Measurements from ENCODE around the gene PGAP6.
"Not testable (repeated sequence)": the region's sequence is repeated elsewhere in the genome, so short reads cannot be mapped to it uniquely, and the experiment has no call there.

PGAP6 gene

DNA sequence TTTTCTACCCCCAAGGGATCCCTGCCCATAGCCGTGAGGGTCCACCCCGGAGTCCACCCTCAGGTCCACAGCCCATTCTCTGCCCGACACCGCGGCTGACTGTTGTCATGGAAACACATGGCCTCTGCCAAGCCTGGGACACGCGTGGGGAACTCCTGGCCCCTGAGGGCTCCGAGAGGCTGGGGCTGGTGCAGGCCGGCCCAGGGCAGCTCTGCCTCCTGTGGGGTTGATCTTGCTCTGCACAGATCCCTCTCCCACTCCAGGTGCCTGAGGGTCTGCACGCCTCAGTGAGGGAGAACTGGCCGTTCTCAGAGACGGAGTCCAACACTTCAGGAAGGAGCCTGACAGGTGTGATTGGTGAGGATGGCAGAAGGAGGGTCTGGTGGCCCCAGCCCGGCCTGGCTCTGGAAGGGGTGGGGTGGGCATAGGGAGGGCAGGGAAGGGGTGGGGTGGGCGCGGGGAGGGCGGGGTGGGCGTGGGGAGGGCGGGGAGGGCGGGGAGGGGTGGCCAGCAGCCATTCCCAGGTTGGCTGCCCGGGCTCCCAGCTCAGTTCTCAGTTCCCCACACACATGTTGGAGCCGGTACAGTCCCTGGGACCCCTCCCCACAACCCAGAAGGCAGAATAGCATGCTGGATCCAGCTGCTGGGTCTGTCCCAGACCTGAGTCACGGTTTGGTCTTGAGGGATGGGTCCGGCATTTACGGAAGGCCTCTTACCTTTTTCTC is 17.9 kb downstream of the PGAP6 start:
- DNase-seq: no peak

DNA sequence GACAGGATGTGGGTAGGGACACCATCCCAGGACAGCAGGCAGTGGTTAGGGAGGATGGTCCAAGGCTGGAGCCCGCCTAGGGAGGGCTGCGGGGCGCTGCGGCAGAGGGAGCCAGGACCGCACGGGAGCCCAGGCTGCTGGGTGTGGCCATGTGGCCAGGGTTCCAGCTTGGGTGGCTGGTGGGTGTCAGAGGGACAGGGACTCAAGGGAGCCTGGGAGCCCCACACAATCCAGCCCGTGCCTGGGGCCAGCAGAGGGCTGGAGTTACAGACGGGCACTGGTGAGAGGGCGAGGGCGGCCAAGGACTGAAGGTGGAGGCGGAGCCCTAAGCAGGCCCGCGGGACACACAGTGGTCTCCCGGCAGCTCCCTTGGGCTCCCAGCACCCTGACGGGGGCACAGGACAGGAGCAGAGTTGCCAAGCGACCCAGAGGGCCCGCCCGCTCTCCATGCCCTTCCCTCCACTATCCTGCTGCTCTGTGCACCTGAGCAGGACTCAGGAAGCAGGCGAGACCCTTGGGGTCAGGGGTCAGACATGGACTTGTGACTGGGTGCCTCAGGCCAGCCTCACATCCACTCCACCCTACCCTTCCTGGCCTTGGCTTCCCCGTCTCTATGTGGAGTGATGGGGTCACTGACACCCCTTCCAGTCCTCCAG is 18.5 kb downstream of the PGAP6 start:
- DNase-seq: no peak

GRCh38 chr16:362702-362999 is 19.1 kb downstream of the PGAP6 start:
- not testable (repeated sequence) for DNase-seq

DNA sequence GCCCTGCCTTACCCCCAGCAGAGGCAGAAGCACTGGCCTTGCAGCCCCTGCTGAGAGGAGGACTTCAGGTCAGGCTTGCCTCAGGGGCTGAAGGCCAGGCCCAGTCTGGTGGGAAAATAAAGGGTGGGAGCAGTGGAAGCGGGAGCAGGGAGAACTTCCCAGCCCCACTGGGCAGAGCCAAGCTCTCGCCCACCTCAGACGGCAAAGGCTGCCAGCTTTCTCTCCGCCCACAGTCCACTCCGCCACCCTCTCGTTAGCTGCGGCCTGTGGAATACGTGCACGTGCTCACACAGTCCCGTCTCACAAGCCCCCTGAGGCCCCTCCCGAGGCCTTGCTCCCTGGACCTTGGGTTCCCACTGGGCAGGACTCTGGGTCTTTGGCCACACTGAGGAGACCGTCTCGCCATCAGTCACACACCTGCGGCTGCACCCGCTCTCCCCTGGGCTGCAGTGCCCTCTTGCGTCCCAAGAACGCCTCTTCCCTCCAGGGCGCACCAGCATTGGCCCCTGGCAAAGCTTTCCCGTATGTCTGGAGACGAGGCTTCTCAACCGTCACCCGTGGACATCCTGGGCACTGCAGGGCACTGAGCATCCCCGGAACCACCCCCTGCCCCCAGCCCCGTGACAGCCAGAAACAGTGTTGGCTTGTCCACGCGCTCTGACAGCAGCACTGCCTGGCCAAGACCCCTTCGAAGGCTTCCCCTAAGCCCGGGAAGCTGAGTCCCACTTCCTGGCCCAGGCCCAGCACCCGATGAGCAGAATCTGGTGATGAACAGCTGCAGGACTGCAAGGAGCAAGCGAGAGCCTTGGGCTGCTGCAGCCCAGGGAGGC is 19.7 kb downstream of the PGAP6 start:
- DNase-seq: peak; percentile 72

GRCh38 chr16:361341-361871 is 20.4 kb downstream of the PGAP6 start:
- DNase-seq: no peak

GRCh38 chr16:360698-361336 is 21.0 kb downstream of the PGAP6 start:
- DNase-seq: no peak

- no peak for DNase-seq
Measured at GRCh38 chr16:359871-360697, 21.7 kb downstream of the PGAP6 start.

DNA sequence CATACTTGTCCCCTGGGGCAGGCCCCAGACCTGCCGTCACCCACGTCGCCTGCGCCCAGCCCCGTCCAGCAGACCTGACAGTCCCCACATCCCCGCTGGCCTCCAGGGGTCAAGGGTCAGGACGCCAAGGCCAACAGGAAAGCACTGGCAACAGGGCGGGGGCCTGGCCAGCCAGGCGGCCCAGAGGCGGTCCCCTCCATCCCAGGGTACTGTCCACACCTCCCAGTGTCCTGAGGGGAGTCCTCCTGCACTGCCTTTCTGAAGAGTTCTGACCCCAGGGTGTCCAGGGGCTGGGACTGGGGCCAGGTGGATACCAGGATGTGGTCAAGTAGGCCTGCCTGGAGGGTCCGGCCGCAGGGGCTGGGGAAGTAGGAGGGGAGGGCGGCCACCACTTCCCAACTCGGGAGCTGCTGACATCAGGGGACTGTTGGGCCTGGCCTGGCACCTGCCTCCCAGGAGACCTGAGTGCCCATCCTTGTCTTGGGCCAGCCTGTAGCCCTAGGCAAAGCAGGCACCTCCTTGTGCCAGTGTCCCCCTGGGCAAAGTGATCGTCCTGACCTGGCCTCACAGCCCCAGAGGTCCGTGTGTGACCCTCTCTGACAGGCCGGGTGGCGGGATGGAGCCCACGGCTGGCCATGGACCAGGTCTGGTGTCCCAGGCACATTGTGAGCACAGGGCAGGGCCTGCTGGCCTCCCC is 22.6 kb downstream of the PGAP6 start:
- no peak for DNase-seq

DNA sequence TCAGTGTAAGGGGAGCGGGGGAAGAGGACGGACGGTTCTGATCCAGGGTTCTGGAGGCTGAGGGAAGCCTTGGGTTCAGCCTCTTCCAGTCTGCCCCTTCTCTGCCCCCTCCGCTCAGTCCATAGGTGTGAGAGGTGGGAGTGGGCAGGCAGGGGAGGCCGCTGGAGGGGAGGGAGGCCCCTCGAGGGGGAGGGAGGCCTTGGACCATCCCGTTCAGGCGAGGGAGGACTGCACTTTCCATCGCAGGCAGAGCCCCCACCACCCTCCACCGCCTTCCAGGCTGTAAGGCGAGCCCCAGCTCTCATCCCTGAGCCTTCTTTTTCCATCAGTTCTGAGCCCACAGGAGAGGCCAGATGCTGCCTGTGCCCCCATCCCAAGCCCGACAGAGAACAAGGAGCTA is 25.0 kb downstream of the PGAP6 start:
- no peak for DNase-seq

DNA sequence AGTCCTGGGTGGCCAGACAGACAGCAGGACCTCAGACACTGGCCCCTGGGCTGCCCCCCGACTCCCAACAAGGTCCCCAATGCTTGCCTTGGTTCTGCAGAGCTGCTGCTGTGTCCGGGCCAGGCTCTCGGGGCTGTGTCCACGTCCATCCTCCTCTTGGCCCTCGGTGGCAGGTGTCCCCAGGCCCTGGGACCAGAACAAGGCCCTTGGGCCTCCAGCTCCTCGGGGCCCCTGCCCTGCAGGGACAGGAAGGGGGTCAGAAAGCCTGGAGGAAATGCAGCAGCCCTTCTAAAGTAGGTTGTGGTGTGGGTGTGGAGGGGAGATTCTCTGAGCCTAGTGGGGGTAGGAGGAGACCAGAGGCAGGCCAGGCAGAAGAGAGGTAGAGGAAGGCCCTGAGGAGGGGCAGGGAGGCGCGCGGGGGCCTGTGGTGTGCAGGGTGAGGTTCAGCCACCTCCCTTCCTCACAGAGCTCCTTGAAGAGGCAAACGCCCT is 26.8 kb downstream of the PGAP6 start:
- peak; percentile 59 for DNase-seq

GRCh38 chr16:354291-354881 is 27.4 kb downstream of the PGAP6 start:
- DNase-seq: no peak

DNA sequence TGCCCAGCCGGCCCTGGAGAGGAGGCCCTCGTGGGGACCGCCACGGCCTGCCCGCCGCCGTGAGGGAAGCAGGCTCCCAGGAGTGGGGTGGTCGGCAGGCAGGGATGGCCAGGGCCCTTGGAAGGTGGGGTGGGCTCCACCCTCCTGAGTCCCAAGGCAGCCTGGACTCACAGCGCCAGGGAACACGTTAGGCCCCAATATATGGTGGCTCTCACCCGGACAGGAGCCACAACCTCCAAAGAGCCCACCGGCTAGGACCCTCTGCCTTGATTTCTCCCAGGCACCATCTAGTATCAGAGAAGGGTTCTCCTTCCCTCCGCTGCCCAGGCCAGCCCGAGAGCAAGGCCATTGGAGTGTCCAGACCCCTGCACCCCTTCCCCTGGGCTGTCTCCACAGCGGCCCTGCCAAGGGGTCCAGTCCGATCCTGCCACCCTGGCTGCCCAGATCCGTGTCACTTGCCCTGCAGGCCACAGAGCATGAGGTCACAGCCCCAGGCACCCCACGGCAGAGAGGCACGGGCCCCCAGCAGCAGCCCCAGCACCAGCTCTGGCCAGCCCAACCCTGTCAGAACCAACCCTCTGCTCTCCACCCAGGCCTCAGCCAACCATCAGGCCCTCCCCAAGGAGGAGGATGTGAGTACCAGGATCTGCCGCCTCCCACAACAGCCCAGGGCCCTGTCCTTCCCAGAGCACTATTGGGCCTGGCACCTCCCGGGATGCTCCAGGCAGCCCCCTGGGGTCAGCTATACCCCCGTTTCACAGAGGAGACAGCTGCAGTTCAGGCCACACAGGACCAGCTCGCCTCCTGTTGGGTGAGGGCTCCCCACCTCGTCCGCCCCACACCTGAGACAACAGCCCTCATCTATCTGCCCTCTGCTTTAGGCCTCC is 28.1 kb downstream of the PGAP6 start:
- DNase-seq: peak; percentile 24

GRCh38 chr16:352547-353403 is 29.0 kb downstream of the PGAP6 start, which contains the start of gene AXIN1:
TSS of gene AXIN1 (minus strand) at chr16:352723. CDS start at chr16:347025, 5,698 bp downstream.
- peak; percentile 100 for DNase-seq

- DNase-seq: no peak
Measured at GRCh38 chr16:351804-352520, 29.8 kb downstream of the PGAP6 start.

DNA sequence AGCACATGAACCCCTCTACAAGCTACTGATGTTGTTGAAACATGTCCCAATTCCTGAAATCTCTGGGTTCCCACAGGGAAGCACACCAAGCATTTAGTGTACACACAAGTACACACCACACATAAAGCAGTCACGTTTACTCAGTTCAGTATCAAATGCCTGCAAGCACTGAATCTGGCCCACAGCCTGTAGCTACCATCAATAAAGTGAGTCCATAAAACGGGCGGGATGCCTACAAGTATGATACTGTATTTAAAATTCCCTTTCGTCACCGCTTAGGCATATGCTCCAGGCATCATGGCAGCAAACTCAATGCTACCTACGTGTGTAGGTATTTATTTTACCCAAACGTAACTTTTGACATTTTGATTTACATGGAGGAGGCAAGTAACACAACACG is 31.6 kb downstream of the PGAP6 start:
- no peak for DNase-seq

- DNase-seq: no peak
Measured at GRCh38 chr16:349211-349610, 32.6 kb downstream of the PGAP6 start.

DNA sequence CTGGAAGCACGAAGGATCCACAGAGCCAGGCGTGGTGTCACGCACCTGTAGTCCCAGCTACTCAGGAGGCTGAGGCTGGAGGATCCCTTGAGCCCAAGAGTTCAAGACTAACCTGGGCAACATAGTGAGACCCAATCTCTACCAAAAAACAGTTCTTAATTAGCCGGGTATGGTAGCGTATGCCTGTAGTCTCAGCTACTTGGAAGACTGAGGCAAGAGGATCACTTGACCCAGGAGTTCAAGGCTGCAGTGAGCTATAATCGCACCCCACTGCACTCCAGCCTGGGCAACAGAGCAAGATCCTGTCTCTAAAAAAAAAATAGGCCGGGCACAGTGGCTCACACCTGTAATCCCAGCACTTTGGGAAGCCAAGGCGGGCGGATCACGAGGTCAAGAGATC is 33.3 kb downstream of the PGAP6 start:
- not testable (repeated sequence) for DNase-seq

DNA sequence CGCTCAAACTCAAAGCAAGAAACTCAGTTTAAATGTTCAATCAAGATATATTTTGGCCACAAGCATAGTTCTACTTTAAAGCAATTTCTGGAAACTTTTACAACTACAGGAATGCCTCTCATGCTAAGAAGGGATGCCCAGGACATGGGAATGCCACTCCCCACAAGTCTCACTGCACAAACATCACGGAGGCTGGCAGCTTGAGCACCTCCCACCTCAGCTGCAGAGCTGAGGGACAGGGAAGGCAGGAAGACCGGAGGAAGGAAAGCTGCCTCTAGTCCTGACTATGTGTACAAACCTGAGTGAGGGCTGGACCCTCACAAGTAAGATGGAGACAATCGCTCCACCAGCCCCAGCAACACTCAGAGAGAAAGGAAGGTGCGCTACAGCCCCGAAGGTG is 34.6 kb downstream of the PGAP6 start:
- no peak for DNase-seq
